ENCODE measurements around the gene FOXK1.

DNA sequence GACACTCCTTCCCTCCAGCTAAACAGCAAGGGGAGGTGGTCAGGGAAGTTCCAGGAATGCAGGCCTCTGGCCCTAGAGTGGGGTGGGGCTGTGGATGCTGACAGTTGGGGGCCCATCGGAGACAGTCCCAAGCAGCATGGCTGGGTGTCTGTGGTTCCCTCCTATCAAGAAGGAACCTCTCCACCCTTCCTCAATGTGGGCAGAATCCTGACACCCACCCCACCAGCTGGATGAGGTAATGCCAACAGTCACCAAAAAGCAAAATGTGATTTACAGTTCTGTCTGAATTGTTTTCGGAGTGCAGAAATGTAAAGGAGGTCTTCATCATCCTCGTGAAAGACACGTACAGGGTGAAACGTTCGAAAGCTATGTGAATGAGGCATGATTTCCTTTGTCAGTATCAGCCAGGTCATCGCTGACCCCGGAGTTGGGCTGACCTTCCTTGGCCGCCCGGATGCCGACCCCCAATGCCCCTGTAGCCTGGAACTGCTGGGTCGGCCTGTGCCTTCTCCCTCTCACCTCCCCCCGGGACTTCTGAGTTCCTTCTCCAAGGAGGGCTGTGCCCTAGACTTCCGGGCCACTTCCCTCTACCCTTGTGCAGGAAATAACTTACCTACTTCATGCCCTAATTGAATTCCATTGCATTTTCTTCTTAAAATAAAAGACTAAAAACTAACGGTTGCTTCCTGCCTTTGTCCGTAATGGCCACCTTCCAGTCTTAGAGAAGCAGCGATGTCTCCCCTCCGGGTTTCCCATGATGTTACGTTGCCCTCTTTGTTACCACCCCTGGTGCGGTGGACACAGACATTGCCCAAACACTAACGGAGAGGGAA is 24.5 kb downstream of the FOXK1 start:
- no peak for TF ChIP-seq POLR2AphosphoS5 (IDR thresholded peaks at IDR 0.05)
- TF ChIP-seq, protein P1, sequence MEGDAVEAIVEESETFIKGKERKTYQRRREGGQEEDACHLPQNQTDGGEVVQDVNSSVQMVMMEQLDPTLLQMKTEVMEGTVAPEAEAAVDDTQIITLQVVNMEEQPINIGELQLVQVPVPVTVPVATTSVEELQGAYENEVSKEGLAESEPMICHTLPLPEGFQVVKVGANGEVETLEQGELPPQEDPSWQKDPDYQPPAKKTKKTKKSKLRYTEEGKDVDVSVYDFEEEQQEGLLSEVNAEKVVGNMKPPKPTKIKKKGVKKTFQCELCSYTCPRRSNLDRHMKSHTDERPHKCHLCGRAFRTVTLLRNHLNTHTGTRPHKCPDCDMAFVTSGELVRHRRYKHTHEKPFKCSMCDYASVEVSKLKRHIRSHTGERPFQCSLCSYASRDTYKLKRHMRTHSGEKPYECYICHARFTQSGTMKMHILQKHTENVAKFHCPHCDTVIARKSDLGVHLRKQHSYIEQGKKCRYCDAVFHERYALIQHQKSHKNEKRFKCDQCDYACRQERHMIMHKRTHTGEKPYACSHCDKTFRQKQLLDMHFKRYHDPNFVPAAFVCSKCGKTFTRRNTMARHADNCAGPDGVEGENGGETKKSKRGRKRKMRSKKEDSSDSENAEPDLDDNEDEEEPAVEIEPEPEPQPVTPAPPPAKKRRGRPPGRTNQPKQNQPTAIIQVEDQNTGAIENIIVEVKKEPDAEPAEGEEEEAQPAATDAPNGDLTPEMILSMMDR (IDR thresholded peaks at IDR 0.05), result no peak

All from upper lobe of left lung (tissue), 4 donors.